GM21576 (cell line): ENCODE measurements around the gene GPSM3.
"Not testable (repeated sequence)": the region's sequence is repeated elsewhere in the genome, so short reads cannot be mapped to it uniquely, and the experiment has no call there.

ENCODE experiments used
- ATAC-seq: cut with Tn5 transposase; IDR thresholded peaks from one replicate; pipeline ENCODE4 v1.9.1; 2021; ENCODE audit warnings: mild to moderate bottlenecking, moderate library complexity; ENCODE audit not compliant: unreplicated experiment

Gene GPSM3

DNA sequence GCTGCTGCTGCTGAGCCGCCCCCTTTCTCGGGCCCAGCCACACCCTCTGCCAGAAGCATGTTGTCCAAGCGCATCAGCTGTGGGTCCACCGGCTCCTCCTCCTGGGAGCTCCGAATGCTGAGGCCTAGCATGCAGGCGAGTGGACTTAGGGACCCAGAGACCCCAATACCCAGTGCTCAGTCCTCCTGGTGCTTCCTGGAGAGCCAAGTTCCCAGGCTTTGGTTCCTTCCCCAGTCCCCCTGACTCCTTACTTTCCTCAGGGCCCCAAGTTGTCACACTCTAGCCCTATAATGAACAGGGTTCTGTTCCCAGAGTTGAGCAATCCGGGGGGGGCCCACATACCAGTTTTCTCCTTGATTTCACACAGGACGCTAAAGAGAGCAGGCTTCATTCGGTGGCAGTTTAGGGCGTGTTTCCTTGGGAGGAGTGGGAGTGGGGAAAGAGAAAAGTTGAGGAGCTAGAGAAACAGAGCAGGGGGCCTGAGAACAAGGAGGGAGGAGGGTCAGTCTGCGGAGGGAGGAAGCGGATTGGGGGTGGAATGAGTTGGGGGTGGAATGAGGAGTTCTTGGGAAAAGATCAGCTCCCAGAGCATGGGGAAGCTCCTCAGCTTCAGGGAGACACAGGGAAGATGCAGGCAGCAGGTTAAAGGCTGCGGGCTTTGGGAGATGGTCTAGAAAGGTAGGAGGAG lies 3.9 kb downstream of the GPSM3 start:
- ATAC-seq = no peak

DNA sequence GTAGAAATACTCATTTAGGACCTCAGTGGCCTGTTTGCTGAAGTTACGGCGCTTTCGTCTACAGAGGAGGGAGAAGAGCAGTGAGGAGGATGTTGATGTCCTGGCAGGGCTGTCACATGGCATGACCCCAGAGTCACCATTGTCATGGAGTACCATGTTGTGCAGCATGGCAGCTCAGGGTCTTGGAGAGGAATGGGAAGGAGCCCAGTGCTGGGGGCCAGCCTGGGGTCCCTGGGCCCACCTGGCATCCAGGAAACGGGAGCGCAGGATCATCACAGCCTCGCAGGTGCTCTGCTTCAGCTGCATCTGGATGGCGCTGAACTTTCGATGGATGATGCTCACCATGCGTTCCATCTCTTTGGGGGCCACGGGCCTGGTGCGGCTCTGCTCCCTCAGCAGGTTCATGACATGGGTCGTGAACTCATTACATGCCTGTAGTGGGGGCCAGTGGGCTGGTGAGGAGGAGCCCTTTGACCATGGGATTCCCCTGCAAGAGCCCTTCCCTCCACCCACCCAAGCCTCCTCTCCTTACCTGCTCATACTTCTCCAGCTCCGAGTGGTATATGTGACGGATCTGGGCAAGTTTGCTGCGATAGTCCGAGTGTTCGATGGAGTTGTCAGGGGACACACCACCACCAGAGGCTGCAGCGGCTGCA lies 4.6 kb downstream of the GPSM3 start:
- ATAC-seq = not testable (repeated sequence)

DNA sequence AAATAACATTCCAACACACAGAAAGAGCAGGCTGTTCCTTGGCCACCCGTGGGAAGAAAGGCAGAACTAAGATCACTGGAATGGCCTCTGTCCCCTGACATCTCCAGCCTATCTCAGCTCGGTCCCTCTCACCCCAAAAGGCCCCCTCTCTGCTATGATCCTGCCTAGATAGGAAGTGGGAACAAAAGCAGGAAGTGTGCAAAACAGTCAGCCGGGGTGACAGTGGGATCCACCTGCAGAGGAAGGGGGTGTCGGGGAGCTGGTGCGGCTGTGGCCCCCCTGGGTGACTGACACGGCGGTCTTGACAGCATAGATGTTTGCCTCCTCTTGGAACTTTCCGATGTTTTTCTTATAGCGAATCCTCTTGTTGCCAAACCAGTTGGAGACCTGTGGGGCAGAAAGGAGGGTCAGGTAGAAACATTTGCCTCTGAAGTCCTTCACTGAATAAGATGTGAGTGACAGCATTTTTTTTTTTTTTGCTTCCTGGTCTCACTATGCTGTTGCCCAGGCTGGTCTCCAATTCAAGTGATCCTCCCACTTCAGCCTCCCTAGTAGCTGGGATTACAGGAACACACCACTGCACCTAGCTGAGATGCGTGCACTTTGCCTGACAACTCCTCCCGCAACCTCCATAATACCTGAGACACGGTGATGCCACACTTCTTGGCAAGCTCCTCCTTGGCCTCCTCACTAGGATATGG lies 5.3 kb downstream of the GPSM3 start:
- no peak for ATAC-seq

DNA sequence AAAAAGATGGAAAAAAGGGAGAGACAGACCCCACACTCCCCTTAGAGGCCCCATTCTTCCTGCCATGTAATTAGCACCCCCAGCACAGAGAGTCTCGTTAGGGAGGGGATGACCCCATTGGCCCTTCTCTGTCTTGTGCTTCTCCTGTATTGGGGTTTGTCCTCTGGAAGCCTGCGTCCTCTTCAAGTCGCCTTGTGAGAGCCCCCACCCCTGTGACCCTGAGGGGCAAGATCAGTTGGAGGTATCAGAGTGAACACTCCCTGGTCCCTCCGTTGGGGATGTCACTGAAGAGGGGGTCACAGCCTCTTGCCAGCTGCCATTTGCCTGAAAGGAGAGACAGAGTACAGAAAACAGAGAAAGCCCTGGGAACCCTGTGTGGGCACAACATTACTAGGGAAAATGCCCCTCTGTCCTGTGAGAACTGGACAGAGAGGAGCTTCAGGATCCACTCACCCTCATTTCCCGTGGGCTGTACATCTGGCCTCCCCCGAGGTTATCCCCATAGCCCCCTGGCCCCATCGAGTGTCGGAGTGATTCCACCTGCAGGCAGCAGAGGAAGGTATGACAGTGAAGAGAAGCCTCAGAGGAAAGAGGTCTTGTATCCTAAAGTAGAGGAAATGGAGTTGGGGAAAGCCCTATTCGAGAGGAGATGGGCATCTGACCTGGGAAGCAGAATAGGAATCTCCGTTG lies 6.1 kb downstream of the GPSM3 start:
- not testable (repeated sequence) for ATAC-seq

DNA sequence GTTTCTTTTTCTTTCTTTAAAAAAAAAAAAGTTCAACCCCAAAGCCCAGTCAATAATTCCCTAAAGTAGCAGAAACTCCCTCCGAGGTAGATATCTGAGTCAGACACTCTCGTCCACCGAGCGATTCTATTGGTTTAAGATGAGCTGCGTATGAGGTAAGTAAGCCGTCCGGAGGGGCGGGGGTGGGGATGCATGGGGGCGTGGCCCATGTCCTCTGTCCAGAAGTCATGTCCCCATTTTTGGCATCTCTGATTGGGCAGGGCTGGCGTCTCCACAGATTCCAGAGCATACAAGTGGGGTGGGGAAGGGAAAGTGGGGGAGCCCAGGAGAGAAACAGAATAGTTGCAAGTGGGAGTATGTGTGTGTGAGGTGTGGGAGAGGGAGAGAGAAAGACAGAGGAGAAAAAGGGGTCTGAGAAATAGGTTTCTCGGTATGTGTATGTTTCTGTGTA lies 6.7 kb downstream of the GPSM3 start:
- ATAC-seq = not testable (repeated sequence)

DNA sequence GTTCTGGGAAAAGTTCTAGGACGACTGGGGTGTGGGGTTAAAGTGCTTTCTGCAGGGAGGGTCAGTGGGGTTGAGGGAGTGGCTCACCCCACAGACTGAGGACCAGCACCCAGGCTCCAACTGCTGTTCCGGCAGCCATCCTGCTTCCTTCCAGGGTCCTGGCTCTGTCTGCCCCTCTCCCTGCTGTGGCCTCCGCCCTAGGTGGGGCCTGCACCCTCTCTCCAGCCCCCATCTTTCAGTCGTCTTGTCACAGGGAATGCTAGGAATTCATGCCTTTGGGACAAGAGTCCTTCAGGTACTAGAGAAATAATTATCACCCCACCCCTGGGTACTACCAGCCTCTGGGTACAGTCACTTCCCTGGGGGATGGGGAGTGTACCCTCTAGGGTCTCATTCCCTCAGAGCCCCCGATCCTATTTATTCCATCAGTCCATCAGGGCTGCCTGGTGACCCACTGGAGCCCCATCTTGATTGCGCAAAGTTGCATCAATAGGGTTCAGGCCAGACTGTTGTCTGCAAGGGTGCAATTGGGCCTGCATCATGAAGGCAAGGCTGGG lies 8.3 kb downstream of the GPSM3 start, which contains the start of gene AGER:
AGER (minus strand) TSS at position 170 of the 557 bp plus-strand sequence; CDS start at position 139, 31 bp downstream.
- no peak for ATAC-seq

DNA sequence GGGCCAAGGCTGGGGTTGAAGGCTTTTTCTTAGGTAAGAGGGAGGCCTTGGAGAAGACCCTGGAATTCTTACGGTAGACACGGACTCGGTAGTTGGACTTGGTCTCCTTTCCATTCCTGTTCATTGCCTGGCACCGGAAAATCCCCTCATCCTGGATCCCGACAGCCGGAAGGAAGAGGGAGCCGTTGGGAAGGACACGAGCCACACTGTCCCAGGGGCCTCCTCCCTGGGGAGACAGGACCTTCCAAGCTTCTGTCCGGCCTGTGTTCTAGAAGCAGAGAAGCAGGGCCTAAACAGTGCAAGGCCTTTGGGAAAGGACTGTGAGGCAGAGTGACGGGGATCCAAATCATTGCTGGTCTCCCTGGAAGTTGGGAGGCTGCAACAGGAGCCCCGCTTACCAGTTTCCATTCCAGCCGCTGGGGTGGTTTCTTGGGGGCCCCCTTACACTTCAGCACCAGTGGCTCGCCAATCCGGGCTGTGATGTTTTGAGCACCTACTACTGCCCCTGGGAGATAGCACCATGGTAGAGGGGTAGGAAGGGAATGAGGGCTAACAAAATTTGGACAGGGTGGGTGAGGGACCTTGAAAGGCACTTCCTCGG lies 8.9 kb downstream of the GPSM3 start:
- no peak for ATAC-seq

DNA sequence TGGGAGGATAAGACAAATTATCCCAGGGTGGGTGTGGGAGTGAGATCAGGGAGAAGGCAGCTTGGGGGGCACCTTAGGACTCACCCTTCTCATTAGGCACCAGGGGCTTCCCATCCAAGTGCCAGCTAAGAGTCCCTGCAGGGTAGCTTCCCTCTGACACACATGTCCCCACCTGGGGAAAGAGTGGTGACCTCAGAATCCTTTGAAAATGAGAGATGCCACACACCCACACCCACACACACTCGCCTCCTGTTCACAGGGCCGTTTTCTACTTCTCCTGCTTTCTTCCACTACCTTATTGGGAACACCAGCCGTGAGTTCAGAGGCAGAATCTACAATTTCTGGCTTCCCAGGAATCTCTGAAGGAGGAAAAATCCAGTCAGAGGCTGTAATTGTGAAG lies 9.4 kb downstream of the GPSM3 start:
- ATAC-seq = no peak

DNA sequence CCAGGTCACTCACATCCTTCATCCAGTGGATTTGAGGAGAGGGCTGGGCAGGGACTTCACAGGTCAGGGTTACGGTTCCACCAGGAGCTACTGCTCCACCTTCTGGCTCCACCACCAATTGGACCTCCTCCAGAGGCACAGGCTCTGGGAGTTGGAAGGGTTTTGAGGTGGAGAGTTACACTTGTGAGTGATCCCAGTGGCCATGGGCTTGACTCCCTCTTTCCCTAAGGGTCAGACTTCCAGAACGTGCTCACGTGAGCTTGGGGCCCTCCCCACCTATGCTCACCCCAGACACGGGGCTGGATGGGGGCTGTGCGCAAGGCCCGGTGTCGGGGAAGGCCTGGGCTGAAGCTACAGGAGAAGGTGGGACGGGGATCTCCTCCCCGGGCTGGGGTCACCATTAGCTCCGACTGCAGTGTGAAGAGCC lies 9.9 kb downstream of the GPSM3 start:
- ATAC-seq = no peak

DNA sequence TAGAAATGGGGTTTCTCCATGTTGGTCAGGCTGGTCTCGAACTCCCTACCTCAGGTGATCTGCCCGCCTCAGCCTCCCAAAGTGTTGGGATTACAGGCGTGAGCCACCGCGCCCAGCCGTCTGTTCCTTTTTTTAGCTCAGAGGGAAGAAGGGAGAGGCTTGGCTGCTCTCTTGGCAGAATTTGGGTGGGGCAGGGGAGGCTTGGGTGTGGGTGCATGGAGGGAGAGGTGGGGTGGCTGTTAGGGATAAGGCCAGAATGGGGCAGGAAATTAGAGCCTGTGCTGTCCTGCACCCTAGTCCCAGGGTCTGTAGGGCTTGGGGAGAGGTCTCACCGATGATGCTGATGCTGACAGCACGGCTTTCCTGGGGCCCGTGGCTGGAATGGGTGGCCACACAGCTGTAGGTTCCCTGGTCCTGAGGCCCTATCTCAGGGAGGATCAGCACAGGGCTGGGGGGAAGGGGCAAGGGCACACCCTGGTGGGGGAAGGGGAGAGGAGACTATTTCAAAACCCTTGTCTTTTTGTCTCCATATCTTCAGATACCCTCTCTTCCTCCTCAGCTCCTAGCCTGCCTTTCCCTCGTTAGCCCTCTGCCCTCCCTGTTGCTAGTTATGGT lies 10.4 kb downstream of the GPSM3 start:
- ATAC-seq = no peak

DNA sequence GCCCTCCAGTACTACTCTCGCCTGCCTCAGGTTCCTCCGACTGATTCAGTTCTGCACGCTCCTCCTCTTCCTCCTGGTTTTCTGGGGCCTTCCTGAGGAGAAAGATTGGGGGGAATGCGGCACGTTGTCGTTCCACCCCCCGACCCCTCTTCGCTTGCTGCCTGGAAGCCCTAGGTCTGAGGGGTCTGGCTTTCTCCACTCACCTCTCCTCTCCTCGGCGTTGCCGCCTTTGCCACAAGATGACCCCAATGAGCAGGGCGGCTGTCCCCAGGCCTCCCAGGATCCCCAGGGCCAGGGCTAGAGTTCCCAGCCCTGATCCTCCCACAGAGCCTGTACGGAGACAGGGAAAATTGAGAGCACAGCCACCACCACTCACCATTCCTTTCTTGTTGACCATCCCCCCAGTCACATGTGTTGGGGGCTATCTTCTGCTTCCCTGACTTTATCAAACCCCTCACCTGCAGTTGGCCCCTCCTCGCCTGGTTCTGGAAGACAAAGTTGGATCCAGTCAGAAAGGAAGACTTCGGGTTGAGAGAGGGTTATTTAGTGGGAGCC lies 11.2 kb downstream of the GPSM3 start:
- no peak for ATAC-seq

DNA sequence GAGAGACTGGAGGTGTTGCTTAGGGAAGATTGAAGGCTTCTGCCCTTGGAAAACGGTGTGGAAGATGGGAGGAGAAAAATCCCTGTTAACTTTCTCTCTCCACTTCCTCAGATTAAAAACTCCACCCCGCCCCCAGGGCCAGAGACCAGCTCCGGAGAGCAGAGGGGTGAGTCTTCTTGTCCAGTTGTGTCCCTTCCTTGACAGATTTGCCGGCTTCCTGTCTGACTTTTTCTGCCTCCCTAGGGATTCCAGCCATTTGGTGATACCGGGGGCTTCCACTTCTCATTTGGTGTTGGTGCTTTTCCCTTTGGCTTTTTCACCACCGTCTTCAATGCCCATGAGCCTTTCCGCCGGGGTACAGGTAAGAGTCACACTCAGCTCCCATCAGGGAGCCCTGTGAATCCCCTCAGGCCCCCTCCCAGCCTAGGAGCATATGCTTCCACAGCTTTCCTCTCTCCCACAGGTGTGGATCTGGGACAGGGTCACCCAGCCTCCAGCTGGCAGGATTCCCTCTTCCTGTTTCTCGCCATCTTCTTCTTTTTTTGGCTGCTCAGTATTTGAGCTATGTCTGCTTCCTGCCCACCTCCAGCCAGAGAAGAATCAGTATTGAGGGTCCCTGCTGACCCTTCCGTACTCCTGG lies 12.6 kb downstream of the GPSM3 start:
- ATAC-seq = no peak

DNA sequence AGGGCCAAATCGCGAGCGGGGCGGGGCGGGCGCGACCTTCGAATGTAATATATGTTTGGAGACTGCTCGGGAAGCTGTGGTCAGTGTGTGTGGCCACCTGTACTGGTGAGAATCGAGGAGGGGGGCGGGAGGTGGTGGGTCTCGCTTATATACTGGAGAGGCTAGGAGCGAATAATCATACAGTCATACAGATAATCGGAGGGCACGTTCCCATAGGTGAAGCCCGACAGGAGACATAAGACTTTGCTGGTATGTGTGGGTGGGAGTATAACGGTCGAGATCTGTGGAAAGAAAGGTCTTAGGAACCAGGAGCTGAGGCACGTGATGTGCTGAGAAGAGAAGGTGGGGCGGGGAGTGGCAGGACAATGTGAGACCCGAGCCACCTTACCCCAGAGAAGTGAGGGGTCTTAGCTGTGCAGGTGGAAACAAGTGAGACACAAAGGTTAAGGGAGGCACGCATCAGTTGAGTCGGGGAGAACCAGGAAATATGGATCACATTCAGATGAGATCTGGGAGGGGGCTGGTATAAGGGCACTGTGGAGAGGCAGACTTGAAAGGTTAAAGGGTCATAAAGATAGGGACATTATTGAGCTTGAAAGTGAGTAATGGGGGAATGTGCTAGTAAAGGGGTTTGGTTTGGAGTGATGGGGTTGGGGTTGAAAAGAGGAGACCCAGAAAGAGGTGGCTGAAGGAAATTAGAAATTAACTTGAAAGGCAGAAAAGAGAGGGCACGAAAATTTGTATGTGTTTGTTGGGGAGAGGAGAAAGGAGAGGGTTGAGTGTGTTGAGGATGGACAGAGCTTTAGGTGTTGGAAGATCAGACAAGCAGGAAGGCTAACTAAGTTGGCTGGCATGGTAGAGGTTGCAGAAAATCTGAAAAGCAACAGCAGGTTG lies 13.6 kb downstream of the GPSM3 start:
- ATAC-seq = no peak

DNA sequence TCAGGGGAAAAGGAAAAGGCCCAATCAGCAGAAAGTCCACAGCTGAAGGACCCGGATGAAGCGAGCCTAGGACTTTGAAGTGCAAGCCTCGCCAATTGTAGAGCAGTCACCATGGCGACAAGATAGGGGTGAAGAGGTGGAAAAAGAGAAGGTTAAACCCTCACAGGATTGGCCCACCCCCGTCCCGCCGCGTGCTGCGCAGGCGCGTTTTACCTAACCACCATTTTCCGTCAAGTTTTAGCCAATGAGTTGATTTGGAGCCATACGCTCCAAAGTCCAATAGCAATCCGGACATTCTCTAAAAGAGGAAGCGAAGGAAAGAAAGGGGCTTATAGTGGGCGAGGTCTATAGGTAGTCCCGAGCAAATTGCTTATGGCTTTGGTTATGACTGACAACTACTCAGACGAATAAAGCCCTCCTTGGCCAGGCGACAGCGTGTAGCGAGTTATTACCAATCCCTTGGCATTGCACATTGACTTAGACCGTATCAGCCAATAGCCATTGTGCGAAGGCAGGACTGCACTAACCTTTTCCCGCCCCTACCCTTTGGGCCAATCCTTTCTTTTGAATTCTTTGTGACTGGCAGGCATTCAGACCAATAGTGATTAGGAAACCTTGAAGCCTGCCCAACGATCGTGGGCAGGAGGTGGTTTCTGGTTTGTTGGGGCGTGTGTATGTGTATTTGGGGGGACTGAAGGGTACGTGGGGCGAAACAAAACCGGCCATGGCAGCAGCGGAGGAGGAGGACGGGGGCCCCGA lies 14.5 kb downstream of the GPSM3 start, which contains the start of gene RNF5:
RNF5 (plus strand) TSS at position 618 of the 759 bp plus-strand sequence; CDS start at position 725, 107 bp downstream.
- peak; percentile 77 for ATAC-seq

DNA sequence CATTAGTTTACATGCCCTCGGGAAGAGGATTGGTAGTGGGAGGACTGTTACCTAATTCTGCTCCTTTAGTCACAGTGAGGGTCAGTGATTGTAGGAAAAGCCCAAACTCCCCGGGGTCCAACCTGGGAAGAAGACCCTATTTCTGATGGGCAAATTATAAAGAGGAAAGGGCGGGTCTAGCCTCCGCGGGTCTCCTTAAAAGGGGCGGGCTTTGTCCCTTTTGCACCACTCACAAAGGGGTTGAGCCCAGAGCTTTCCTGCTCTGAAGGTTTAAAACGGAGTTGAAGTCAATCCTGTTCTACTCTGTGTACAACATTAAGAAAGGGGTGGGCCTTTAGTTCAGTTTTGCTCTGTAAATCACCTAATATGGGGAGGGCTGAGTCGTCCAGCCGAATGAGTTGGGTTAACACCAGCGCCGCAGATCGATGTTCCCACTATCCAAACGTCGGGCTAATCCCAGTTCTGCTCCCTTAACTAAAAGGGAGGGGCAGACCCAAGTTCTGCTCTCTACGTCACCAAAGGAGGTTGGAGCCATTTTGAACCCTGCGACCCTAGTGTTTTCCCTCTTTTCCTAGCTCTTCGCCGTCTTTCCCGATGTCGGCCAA lies 15.2 kb downstream of the GPSM3 start:
- no peak for ATAC-seq

DNA sequence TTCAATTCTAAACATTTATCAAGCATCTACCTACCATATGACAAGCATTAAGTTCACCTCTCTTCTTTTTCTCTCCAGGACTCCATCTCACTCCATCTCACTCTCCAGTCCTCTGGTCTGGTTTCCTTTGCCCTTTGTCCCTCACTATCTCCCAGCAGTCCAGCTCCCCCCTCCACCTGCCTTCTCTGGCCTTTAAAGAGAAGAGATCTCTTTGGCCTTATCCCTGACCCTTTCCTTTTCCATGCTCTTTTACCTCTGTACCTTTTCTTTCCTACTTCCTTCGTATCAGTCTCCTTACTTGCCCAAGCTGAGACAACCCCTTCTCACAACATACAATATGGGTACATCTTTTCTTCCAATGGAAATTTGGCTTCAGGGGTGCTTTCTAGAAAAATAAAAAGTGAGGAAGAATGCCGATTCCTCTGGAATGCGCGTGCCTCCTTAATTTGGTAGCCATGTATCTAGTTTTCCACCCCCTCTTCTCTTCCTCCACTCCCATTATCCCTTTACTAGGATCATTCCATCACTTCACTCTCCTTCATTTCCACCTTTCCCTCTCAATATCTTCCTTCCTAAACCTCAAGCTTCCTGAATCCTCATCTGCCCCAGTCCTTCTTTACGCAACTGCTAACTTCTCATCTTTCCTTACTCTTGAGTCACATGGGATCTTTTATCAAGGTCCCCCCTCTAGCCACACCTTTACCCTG lies 15.8 kb downstream of the GPSM3 start:
- ATAC-seq = no peak
